Activated B cell treated with CpG ODN at 0.5 μM for 24 hours (primary cell): ENCODE data around the gene ADAMTS5. TPM values are rescaled to one million over a fixed set of nuclear protein-coding genes. Genes with fewer than 3 reads are reported as not detected.

ENCODE experiments used
- ATAC-seq: fragments of 200-7000 bp; cut with Tn5 transposase; one replicate; pipeline ENCODE4 v1.10.0; 2021; ENCODE audit warnings: low read depth, mild to moderate bottlenecking, moderate library complexity
- CTCF ChIA-PET: fragments of 350-600 bp; sonication (Branson Sonifier 250); formaldehyde crosslinking; loops from one replicate; lab custom pipeline; 2021; ENCODE audit warnings: antibody characterized with exemption; lab: Charles Lee
- POLR2A ChIA-PET: fragments of 350-600 bp; sonication (Branson Sonifier 250); formaldehyde crosslinking; loops from one replicate; lab custom pipeline; 2021; ENCODE audit warnings: antibody characterized with exemption; lab: Charles Lee
- DNase-seq: peaks from one replicate; pipeline ENCODE4 v3.0.0; 2022
- H3K27ac Mint-ChIP-seq: one replicate; pipeline ENCODE4 v1.8.0; 2020; ENCODE audit warnings: mixed read lengths
- H3K27me3 Mint-ChIP-seq: one replicate; pipeline ENCODE4 v1.8.0; 2021; ENCODE audit warnings: mixed read lengths
- H3K36me3 Mint-ChIP-seq: one replicate; pipeline ENCODE4 v1.8.0; 2021; ENCODE audit warnings: low read depth, mixed read lengths
- H3K4me1 Mint-ChIP-seq: one replicate; pipeline ENCODE4 v1.8.0; 2021; ENCODE audit warnings: mixed read lengths
- H3K4me3 Mint-ChIP-seq: one replicate; pipeline ENCODE4 v1.8.0; 2020; ENCODE audit warnings: mild to moderate bottlenecking, mixed read lengths
- H3K9me3 Mint-ChIP-seq: one replicate; pipeline ENCODE4 v1.8.0; 2020; ENCODE audit warnings: mixed read lengths
- CTCF ChIP-seq: fragments of 200-600 bp; IDR thresholded peaks from one replicate; pipeline ENCODE4 v1.8.0; 2022; ENCODE audit warnings: antibody characterized with exemption, mild to moderate bottlenecking
- intact Hi-C: fragments of 100-400 bp; cut with micrococcal nuclease; formaldehyde crosslinking; loops from one replicate; pipeline ENCODE4 v1.15.1; 2024
- total RNA-seq: library from RNA; stranded (reverse); gene quantifications from 2 replicates; pipeline ENCODE4 v1.2.3, GENCODE V29; 2022

The ADAMTS5 gene
- total RNA-seq, 1 donor from 2014 or later, result not detected

DNA sequence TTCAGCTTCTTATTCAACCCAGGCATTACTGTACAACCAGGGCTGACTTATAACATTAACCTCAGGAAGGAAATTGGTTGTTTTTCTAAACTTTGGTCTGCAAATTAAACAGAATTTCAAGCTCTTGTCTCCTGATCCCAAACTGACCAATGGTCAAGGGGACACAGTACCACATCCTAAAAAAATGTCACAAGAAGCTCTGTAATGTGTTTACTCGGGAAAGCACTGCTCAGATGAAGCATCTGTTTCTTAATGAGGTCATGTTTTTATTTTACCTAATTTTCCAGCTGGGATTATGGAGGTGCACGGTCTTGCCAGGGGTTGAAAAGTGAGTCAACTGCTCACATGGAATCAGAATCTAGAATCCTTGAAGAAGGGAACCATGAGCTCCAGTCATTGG is 18.7 kb downstream of the ADAMTS5 start:
- Mint-ChIP-seq H3K9me3 (no peaks in the 10 kb centered on the region), H3K4me3 (no peak overlapping the region), H3K4me1 (no peaks in the 10 kb centered on the region), H3K27me3 (no peaks in the 10 kb centered on the region), H3K27ac (no peak overlapping the region), H3K36me3 (no peaks in the 10 kb centered on the region)
- intact Hi-C loops, result no loop called here
- ChIA-PET CTCF (no interaction called here), POLR2A (no interaction called here)
- no peak for TF ChIP-seq CTCF
- DNase-seq, result no peak
- ATAC-seq, result no peak

GRCh38 chr21:26946744-26947446 is 20.0 kb downstream of the ADAMTS5 start:
- TF ChIP-seq CTCF, result no peak
- intact Hi-C loops, result no loop called here
- Mint-ChIP-seq H3K4me1 (no peaks in the 10 kb centered on the region), H3K27ac (no peak overlapping the region), H3K4me3 (no peak overlapping the region), H3K36me3 (no peaks in the 10 kb centered on the region), H3K9me3 (no peaks in the 10 kb centered on the region), H3K27me3 (no peaks in the 10 kb centered on the region)
- CTCF ChIA-PET, result no interaction called here
- DNase-seq (no peak), ATAC-seq (no peak)
- POLR2A ChIA-PET, result no interaction called here

- Mint-ChIP-seq H3K36me3 (no peaks in the 10 kb centered on the region), H3K27me3 (no peaks in the 10 kb centered on the region), H3K4me3 (no peak overlapping the region), H3K27ac (no peak overlapping the region), H3K4me1 (no peaks in the 10 kb centered on the region), H3K9me3 (no peaks in the 10 kb centered on the region)
- CTCF ChIA-PET, result no interaction called here
- ATAC-seq (no peak), DNase-seq (no peak)
- intact Hi-C loops, result no loop called here
- POLR2A ChIA-PET, result no interaction called here
- no peak for TF ChIP-seq CTCF
Measured at GRCh38 chr21:26945916-26946675, 20.8 kb downstream of the ADAMTS5 start.

- H3K27ac Mint-ChIP-seq, result no peak overlapping the region
- DNase-seq (no peak), ATAC-seq (no peak)
- no peaks in the 10 kb centered on the region for H3K9me3 Mint-ChIP-seq
- TF ChIP-seq CTCF, result no peak
- no peak overlapping the region for H3K4me3 Mint-ChIP-seq
- H3K27me3 Mint-ChIP-seq, result no peaks in the 10 kb centered on the region
- H3K36me3 Mint-ChIP-seq, result no peaks in the 10 kb centered on the region
- intact Hi-C loops, result no loop called here
- H3K4me1 Mint-ChIP-seq, result no peaks in the 10 kb centered on the region
- CTCF ChIA-PET, result no interaction called here
- POLR2A ChIA-PET, result no interaction called here
Measured at GRCh38 chr21:26943921-26944320, 23.0 kb downstream of the ADAMTS5 start.

- Mint-ChIP-seq H3K4me3 (no peak overlapping the region), H3K4me1 (no peaks in the 10 kb centered on the region), H3K27ac (no peak overlapping the region), H3K27me3 (no peaks in the 10 kb centered on the region), H3K36me3 (no peaks in the 10 kb centered on the region), H3K9me3 (no peaks in the 10 kb centered on the region)
- ChIA-PET POLR2A (no interaction called here), CTCF (no interaction called here)
- ATAC-seq (no peak), DNase-seq (no peak)
- TF ChIP-seq CTCF, result no peak
- intact Hi-C loops, result no loop called here
Measured at GRCh38 chr21:26941421-26941820, 25.5 kb downstream of the ADAMTS5 start.
